Breast epithelium (tissue), 4 donors: ENCODE data around the gene EZH2. TPM values are rescaled to one million over a fixed set of nuclear protein-coding genes. Genes with fewer than 3 reads are reported as not detected.

Source experiments
- DNase-seq, 2 donors: peaks; one replicate each; pipeline ENCODE4 v3.0.0-alpha.2; 2019; ENCODE audit warnings: low spot score in 2 of 2
- H3K27ac ChIP-seq, 2 donors: fragments of 200-600 bp; sonication (generic) in 1 of 2; one replicate each; pipeline ENCODE4 v1.5.1; 2016 to 2019; ENCODE audit warnings: mild to moderate bottlenecking in 1 of 2
- H3K27me3 ChIP-seq, 2 donors: fragments of 200-600 bp; sonication (generic) in 1 of 2; one replicate each; pipeline versions ENCODE4 v1.5.1 to v1.6.0; 2017 to 2019; ENCODE audit warnings: control low read depth in 1 of 2, mild to moderate bottlenecking in 1 of 2
- H3K36me3 ChIP-seq: fragments of 200-600 bp; one replicate; pipeline ENCODE4 v1.5.1; 2019
- H3K4me1 ChIP-seq, 2 donors: fragments of 200-600 bp; sonication (generic); one replicate each; pipeline ENCODE4 v1.5.1; 2016 to 2019; ENCODE audit warnings: control low read depth in 1 of 2
- H3K4me3 ChIP-seq, 3 donors: fragments of 200-600 bp; sonication (generic); 1 replicate in 2 of 3; 2 replicates in 1 of 3; pipeline ENCODE4 v1.5.1; 2016 to 2019; ENCODE audit warnings: mild to moderate bottlenecking in 3 of 3, moderate library complexity in 2 of 3
- H3K9me3 ChIP-seq, 2 donors: fragments of 200-600 bp; sonication (generic) in 1 of 2; one replicate each; pipeline ENCODE4 v1.5.1; 2016 to 2019; ENCODE audit warnings: control low read depth in 1 of 2
- CTCF ChIP-seq, 3 donors: fragments of 450-650 bp; IDR thresholded peaks; one replicate each; pipeline ENCODE4 v1.5.1; 2016 to 2017; ENCODE audit warnings: antibody characterized with exemption in 3 of 3, mild to moderate bottlenecking in 3 of 3, moderate library complexity in 3 of 3
- POLR2A ChIP-seq: fragments of 450-650 bp; IDR thresholded peaks from one replicate; pipeline ENCODE4 v1.6.1; 2016; ENCODE audit warnings: antibody characterized with exemption, mild to moderate bottlenecking, moderate library complexity
- POLR2AphosphoS5 ChIP-seq, 3 donors: sonication (generic); formaldehyde crosslinking; IDR thresholded peaks; one replicate each; pipeline ENCODE4 v1.6.1; 2017; ENCODE audit warnings: antibody characterized with exemption in 3 of 3
- intact Hi-C: fragments of 100-400 bp; cut with DNase I; formaldehyde crosslinking; loops from one replicate; pipeline ENCODE4 v1.15.1; 2023; ENCODE audit warnings: low total_unique reads
- total RNA-seq, 3 donors: library from RNA; depleted of rRNA; stranded (reverse); fragments of >200 nt; gene quantifications; one replicate each; pipeline ENCODE4 v1.1.0, GENCODE V29; 2016

EZH2 gene
- total RNA-seq, 3 donors from 2014 or later = 2.1 to 4.8 (median 4.3) TPM

DNA sequence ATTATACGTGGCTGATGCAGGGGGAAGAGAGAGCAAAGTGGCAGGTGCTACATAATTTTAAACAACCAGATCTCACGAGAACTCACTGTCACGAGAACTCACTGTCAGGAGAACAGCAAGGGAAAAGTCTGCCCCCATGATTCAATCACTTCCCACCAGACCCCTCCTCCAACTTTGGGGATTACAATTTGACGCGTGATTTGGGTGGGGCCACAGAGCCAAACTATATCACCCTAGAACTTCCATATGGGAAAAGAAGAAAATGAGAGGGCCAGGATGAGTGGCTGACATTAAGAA lies 15.8 kb downstream of the EZH2 start:
- no peaks in the 10 kb centered on the region for H3K4me1 ChIP-seq
- H3K36me3 ChIP-seq = no peaks in the 10 kb centered on the region
- no peaks in the 10 kb centered on the region for H3K27me3 ChIP-seq
- peaks cover 0 to 13% of the 10 kb centered on the region in 2 donors for H3K9me3 ChIP-seq
- H3K4me3 ChIP-seq = no peak overlapping the region
- DNase-seq = no peak
- intact Hi-C loops = no loop called here
- TF ChIP-seq POLR2A (no peak), CTCF (IDR thresholded peaks at IDR 0.05) (no peak), POLR2AphosphoS5 (IDR thresholded peaks at IDR 0.05) (no peak)
- H3K27ac ChIP-seq = no peak overlapping the region

GRCh38 chr7:148867596-148868377 lies 16.3 kb downstream of the EZH2 start:
- no peak overlapping the region for H3K27ac ChIP-seq
- DNase-seq = no peak
- intact Hi-C loops = no loop called here
- H3K9me3 ChIP-seq = peaks cover 0 to 13% of the 10 kb centered on the region in 2 donors
- H3K27me3 ChIP-seq = no peaks in the 10 kb centered on the region
- H3K36me3 ChIP-seq = no peaks in the 10 kb centered on the region
- TF ChIP-seq POLR2A (no peak), CTCF (IDR thresholded peaks at IDR 0.05) (no peak), POLR2AphosphoS5 (IDR thresholded peaks at IDR 0.05) (no peak)
- no peak overlapping the region for H3K4me3 ChIP-seq
- no peaks in the 10 kb centered on the region for H3K4me1 ChIP-seq

DNA sequence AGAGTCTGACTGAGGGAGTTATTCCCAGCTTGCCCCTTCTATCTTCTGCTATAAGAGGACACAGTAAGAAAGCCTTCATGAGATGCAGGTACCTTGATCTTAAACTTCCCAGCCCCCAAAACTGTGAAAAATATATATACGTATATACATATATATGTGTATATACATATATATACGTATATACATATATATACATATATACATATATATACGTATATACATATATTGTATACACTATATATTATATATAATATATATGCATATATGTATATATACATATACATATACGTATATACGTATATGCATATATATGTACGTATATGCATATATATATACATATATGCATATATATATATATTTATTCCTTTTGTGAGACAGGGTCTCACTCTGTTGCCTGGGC lies 17.7 kb downstream of the EZH2 start:
- H3K4me3 ChIP-seq = no peak overlapping the region
- no peaks in the 10 kb centered on the region for H3K4me1 ChIP-seq
- no peaks in the 10 kb centered on the region for H3K27me3 ChIP-seq
- intact Hi-C loops = no loop called here
- H3K9me3 ChIP-seq = peaks cover 0 to 13% of the 10 kb centered on the region in 2 donors
- DNase-seq = no peak
- no peaks in the 10 kb centered on the region for H3K36me3 ChIP-seq
- H3K27ac ChIP-seq = no peak overlapping the region
- TF ChIP-seq CTCF (IDR thresholded peaks at IDR 0.05) (no peak), POLR2AphosphoS5 (IDR thresholded peaks at IDR 0.05) (no peak), POLR2A (no peak)

- no peak for DNase-seq
- intact Hi-C loops = no loop called here
- Histone ChIP-seq H3K9me3 (peaks cover 0 to 13% of the 10 kb centered on the region in 2 donors), H3K36me3 (no peaks in the 10 kb centered on the region), H3K27ac (no peak overlapping the region), H3K4me1 (no peaks in the 10 kb centered on the region), H3K27me3 (no peaks in the 10 kb centered on the region), H3K4me3 (no peak overlapping the region)
- no peak for TF ChIP-seq CTCF (IDR thresholded peaks at IDR 0.05)
- no peak for TF ChIP-seq POLR2A
- TF ChIP-seq POLR2AphosphoS5 (IDR thresholded peaks at IDR 0.05) = no peak
Observed at GRCh38 chr7:148865283-148865682, 18.8 kb downstream of the EZH2 start.

GRCh38 chr7:148863324-148863723 lies 20.8 kb downstream of the EZH2 start:
- H3K4me3 ChIP-seq = no peak overlapping the region
- H3K4me1 ChIP-seq = no peaks in the 10 kb centered on the region
- H3K27ac ChIP-seq = no peak overlapping the region
- TF ChIP-seq CTCF (IDR thresholded peaks at IDR 0.05) = no peak
- no peak for TF ChIP-seq POLR2AphosphoS5 (IDR thresholded peaks at IDR 0.05)
- no peak for TF ChIP-seq POLR2A
- intact Hi-C loops = no loop called here
- no peaks in the 10 kb centered on the region for H3K27me3 ChIP-seq
- no peaks in the 10 kb centered on the region for H3K36me3 ChIP-seq
- peaks cover 0 to 12% of the 10 kb centered on the region in 2 donors for H3K9me3 ChIP-seq
- no peak for DNase-seq
